Vagina (tissue), 2 donors: Measurements from ENCODE around the gene MFAP3L.

Experiments used
- CTCF ChIP-seq, 3 experiments: fragments of 450-650 bp in 2 of 3; fragments of 200-600 bp in 1 of 3; sonication (generic) in 1 of 3; IDR thresholded peaks; one replicate each; pipeline ENCODE4 v1.5.1; 2017 to 2019; ENCODE audit warnings: antibody characterized with exemption in 3 of 3, mild to moderate bottlenecking in 2 of 3, moderate library complexity in 2 of 3
- POLR2AphosphoS5 ChIP-seq, 2 donors: sonication (generic); formaldehyde crosslinking; IDR thresholded peaks; one replicate each; pipeline ENCODE4 v1.9.0; 2017; ENCODE audit warnings: antibody characterized with exemption in 2 of 2, mild to moderate bottlenecking in 2 of 2, low read depth in 1 of 2; ENCODE audit not compliant: insufficient read depth in 1 of 2

- TF ChIP-seq CTCF (IDR thresholded peaks at IDR 0.05) (no peak), POLR2AphosphoS5 (IDR thresholded peaks at IDR 0.05; ENCODE audit: insufficient read depth in 1 of 2, low read depth in 1 of 2) (no peak)
Observed at GRCh38 chr4:170059421-170059820, 33.2 kb upstream of the MFAP3L start.
